Measurements from ENCODE around the gene ARIH2. TPM values are rescaled to one million over a fixed set of nuclear protein-coding genes. Genes with fewer than 3 reads are reported as not detected.

Gene ARIH2
- polyA plus RNA-seq, 1 donor from 2014 or later: 153 TPM

- no peak overlapping the region for H3K4me2 ChIP-seq (ENCODE audit: low read length)
- TF ChIP-seq SMC3 (conservative IDR thresholded peaks at IDR 0.05; ENCODE audit: poor library complexity): no peak
- TF ChIP-seq EP300 (conservative IDR thresholded peaks at IDR 0.05; ENCODE audit: poor library complexity, severe bottlenecking): no peak
- no peak for TF ChIP-seq RAD21 (conservative IDR thresholded peaks at IDR 0.05)
- H3K9me3 ChIP-seq (ENCODE audit: low read length): no peaks in the 10 kb centered on the region
- no peak overlapping the region for H3K9ac ChIP-seq (ENCODE audit: low read length)
- no peaks in the 10 kb centered on the region for H3F3A ChIP-seq (ENCODE audit: insufficient read depth, low read length, poor library complexity, severe bottlenecking)
- no peak overlapping the region for H3K27ac ChIP-seq (ENCODE audit: low read length)
- no peaks in the 10 kb centered on the region for H4K20me1 ChIP-seq (ENCODE audit: insufficient read depth)
- H2AFZ ChIP-seq (ENCODE audit: low read depth, low read length): no peak overlapping the region
- no peaks in the 10 kb centered on the region for H3K27me3 ChIP-seq (ENCODE audit: insufficient read depth, low read depth, low read length)
- H3K9me2 ChIP-seq (ENCODE audit: insufficient read depth, low read length): no peaks in the 10 kb centered on the region
- no peaks in the 10 kb centered on the region for H3K79me2 ChIP-seq (replicated peaks; ENCODE audit: insufficient read depth, low read length)
- no peak overlapping the region for H3K4me3 ChIP-seq (ENCODE audit: low read length)
- no peaks in the 10 kb centered on the region for H3K36me3 ChIP-seq (ENCODE audit: insufficient read depth, low read length)
These were observed 32.9 kb upstream of the ARIH2 start for GRCh38 chr3:48885753-48886152.

GRCh38 chr3:48891606-48892005 is 27.0 kb upstream of the ARIH2 start:
- Histone ChIP-seq H3K27ac (ENCODE audit: low read length) (no peak overlapping the region), H3K9ac (ENCODE audit: low read length) (no peak overlapping the region), H3K9me3 (ENCODE audit: low read length) (no peaks in the 10 kb centered on the region), H3K36me3 (ENCODE audit: insufficient read depth, low read length) (no peaks in the 10 kb centered on the region), H3F3A (ENCODE audit: insufficient read depth, low read length, poor library complexity, severe bottlenecking) (no peaks in the 10 kb centered on the region), H3K27me3 (ENCODE audit: insufficient read depth, low read depth, low read length) (no peaks in the 10 kb centered on the region), H3K79me2 (replicated peaks; ENCODE audit: insufficient read depth, low read length) (no peaks in the 10 kb centered on the region), H3K4me3 (ENCODE audit: low read length) (no peak overlapping the region), H3K4me2 (ENCODE audit: low read length) (no peak overlapping the region), H4K20me1 (ENCODE audit: insufficient read depth) (no peaks in the 10 kb centered on the region), H3K9me2 (ENCODE audit: insufficient read depth, low read length) (no peaks in the 10 kb centered on the region), H2AFZ (ENCODE audit: low read depth, low read length) (no peak overlapping the region)
- TF ChIP-seq SMC3 (conservative IDR thresholded peaks at IDR 0.05; ENCODE audit: poor library complexity): no peak
- no peak for TF ChIP-seq EP300 (conservative IDR thresholded peaks at IDR 0.05; ENCODE audit: poor library complexity, severe bottlenecking)
- TF ChIP-seq POLR2AphosphoS5 (IDR thresholded peaks at IDR 0.05): no peak
- TF ChIP-seq CTCF (IDR thresholded peaks at IDR 0.05; ENCODE audit: poor library complexity, severe bottlenecking): no peak
- TF ChIP-seq TAF1 (IDR thresholded peaks at IDR 0.05; ENCODE audit: low read depth): no peak
- TF ChIP-seq EZH2 (IDR thresholded peaks at IDR 0.05; ENCODE audit: borderline replicate concordance, insufficient read depth, low read length, poor library complexity, severe bottlenecking): no peak

DNA sequence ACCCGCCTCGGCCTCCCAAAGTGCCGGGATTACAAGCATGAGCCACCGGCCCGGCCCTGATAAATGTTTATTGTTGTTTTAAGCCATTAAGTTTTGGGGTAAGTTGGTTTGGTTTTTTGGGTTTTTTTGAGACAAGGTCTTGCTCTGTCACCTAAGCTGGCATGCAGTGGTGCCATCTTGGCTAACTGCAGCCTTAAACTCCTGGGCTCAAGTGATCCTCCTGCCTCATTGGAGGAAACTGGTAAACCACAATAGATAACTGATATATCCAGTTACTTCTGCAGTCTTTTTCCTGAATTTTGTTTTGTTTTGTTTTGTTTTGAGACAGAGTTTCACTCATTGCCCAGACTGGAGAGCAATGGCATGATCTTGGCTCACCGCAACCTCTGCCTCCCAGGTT is 24.1 kb upstream of the ARIH2 start:
- Histone ChIP-seq H3F3A (ENCODE audit: insufficient read depth, low read length, poor library complexity, severe bottlenecking) (no peaks in the 10 kb centered on the region), H2AFZ (ENCODE audit: low read depth, low read length) (no peak overlapping the region), H3K9ac (ENCODE audit: low read length) (no peak overlapping the region), H3K9me2 (ENCODE audit: insufficient read depth, low read length) (no peaks in the 10 kb centered on the region), H3K27ac (ENCODE audit: low read length) (no peak overlapping the region), H3K36me3 (ENCODE audit: insufficient read depth, low read length) (no peaks in the 10 kb centered on the region), H3K9me3 (ENCODE audit: low read length) (no peaks in the 10 kb centered on the region), H3K79me2 (replicated peaks; ENCODE audit: insufficient read depth, low read length) (no peaks in the 10 kb centered on the region), H3K4me2 (ENCODE audit: low read length) (no peak overlapping the region), H3K27me3 (ENCODE audit: insufficient read depth, low read depth, low read length) (no peaks in the 10 kb centered on the region), H4K20me1 (ENCODE audit: insufficient read depth) (no peaks in the 10 kb centered on the region), H3K4me3 (ENCODE audit: low read length) (no peak overlapping the region)
- TF ChIP-seq EP300 (conservative IDR thresholded peaks at IDR 0.05; ENCODE audit: poor library complexity, severe bottlenecking) (no peak), SMC3 (conservative IDR thresholded peaks at IDR 0.05; ENCODE audit: poor library complexity) (no peak), RAD21 (conservative IDR thresholded peaks at IDR 0.05) (no peak), EZH2 (IDR thresholded peaks at IDR 0.05; ENCODE audit: borderline replicate concordance, insufficient read depth, low read length, poor library complexity, severe bottlenecking) (no peak), TAF1 (IDR thresholded peaks at IDR 0.05; ENCODE audit: low read depth) (no peak), CTCF (IDR thresholded peaks at IDR 0.05; ENCODE audit: poor library complexity, severe bottlenecking) (no peak), POLR2AphosphoS5 (IDR thresholded peaks at IDR 0.05) (no peak), MXI1 (conservative IDR thresholded peaks at IDR 0.05; ENCODE audit: poor library complexity, severe bottlenecking) (no peak)
- TF ChIP-seq, protein P1, sequence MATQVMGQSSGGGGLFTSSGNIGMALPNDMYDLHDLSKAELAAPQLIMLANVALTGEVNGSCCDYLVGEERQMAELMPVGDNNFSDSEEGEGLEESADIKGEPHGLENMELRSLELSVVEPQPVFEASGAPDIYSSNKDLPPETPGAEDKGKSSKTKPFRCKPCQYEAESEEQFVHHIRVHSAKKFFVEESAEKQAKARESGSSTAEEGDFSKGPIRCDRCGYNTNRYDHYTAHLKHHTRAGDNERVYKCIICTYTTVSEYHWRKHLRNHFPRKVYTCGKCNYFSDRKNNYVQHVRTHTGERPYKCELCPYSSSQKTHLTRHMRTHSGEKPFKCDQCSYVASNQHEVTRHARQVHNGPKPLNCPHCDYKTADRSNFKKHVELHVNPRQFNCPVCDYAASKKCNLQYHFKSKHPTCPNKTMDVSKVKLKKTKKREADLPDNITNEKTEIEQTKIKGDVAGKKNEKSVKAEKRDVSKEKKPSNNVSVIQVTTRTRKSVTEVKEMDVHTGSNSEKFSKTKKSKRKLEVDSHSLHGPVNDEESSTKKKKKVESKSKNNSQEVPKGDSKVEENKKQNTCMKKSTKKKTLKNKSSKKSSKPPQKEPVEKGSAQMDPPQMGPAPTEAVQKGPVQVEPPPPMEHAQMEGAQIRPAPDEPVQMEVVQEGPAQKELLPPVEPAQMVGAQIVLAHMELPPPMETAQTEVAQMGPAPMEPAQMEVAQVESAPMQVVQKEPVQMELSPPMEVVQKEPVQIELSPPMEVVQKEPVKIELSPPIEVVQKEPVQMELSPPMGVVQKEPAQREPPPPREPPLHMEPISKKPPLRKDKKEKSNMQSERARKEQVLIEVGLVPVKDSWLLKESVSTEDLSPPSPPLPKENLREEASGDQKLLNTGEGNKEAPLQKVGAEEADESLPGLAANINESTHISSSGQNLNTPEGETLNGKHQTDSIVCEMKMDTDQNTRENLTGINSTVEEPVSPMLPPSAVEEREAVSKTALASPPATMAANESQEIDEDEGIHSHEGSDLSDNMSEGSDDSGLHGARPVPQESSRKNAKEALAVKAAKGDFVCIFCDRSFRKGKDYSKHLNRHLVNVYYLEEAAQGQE (IDR thresholded peaks at IDR 0.05; ENCODE audit: borderline replicate concordance): no peak
